CD4-positive, alpha-beta T cell (primary cell): ENCODE results near the gene SH3RF3. TPM values are rescaled to one million over a fixed set of nuclear protein-coding genes. Genes with fewer than 3 reads are reported as not detected.

Experiments
- ATAC-seq: fragments of 200-7000 bp; cut with Tn5 transposase; one replicate; pipeline ENCODE4 v1.10.0; 2022; ENCODE audit warnings: mild to moderate bottlenecking; ENCODE audit not compliant: poor library complexity
- CTCF ChIA-PET: fragments of 350-600 bp; sonication (Branson Sonifier 250); formaldehyde crosslinking; loops from one replicate; lab custom pipeline; 2021; ENCODE audit warnings: antibody characterized with exemption, inconsistent platforms; lab: Charles Lee
- POLR2A ChIA-PET: fragments of 350-600 bp; sonication (Branson Sonifier 250); formaldehyde crosslinking; loops from one replicate; lab custom pipeline; 2021; ENCODE audit warnings: antibody characterized with exemption, inconsistent platforms; lab: Charles Lee
- DNase-seq, 14 experiments: peaks; one replicate each; pipeline ENCODE4 v3.0.0-alpha.2; 2013 to 2020; ENCODE audit warnings: mixed read lengths in 2 of 14
- H3K27ac ChIP-seq, 2 donors: one replicate each; pipeline versions ENCODE4 v1.5.1 to v1.7.0; 2013; ENCODE audit warnings: low read length in 2 of 2, low read depth in 1 of 2, mild to moderate bottlenecking in 1 of 2
- H3K27me3 ChIP-seq, 2 experiments: 1 replicate in 1 of 2; 2 replicates in 1 of 2; pipeline versions ENCODE4 v1.6.1 to v1.7.0; 2013; ENCODE audit warnings: low read length in 2 of 2, control low read depth in 1 of 2, mild to moderate bottlenecking in 1 of 2, moderate library complexity in 1 of 2; ENCODE audit not compliant: insufficient read depth in 2 of 2, control insufficient read depth in 1 of 2
- H3K36me3 ChIP-seq: one replicate; pipeline ENCODE4 v1.6.1; 2013; ENCODE audit warnings: low read length, control low read depth; ENCODE audit not compliant: insufficient read depth
- H3K4me1 ChIP-seq: one replicate; pipeline ENCODE4 v1.6.1; 2013; ENCODE audit warnings: low read length, control low read depth; ENCODE audit not compliant: insufficient read depth
- H3K4me3 ChIP-seq: one replicate; pipeline ENCODE4 v1.5.1; 2013; ENCODE audit warnings: mild to moderate bottlenecking, low read length, moderate library complexity
- H3K9me3 ChIP-seq, 2 experiments: 1 replicate in 1 of 2; 2 replicates in 1 of 2; pipeline versions ENCODE4 v1.6.1 to v1.7.0; 2013; ENCODE audit warnings: low read length in 2 of 2, mild to moderate bottlenecking in 2 of 2, control low read depth in 1 of 2, moderate library complexity in 1 of 2; ENCODE audit not compliant: control insufficient read depth in 1 of 2, insufficient read depth in 1 of 2
- H3K27ac Mint-ChIP-seq: one replicate; pipeline ENCODE4 v1.8.0; 2020; ENCODE audit warnings: mixed read lengths
- H3K27me3 Mint-ChIP-seq: one replicate; pipeline ENCODE4 v1.8.0; 2021; ENCODE audit warnings: mixed read lengths
- H3K36me3 Mint-ChIP-seq: one replicate; pipeline ENCODE4 v1.8.0; 2021; ENCODE audit warnings: low read depth, mixed read lengths
- H3K4me1 Mint-ChIP-seq: one replicate; pipeline ENCODE4 v1.8.0; 2021; ENCODE audit warnings: low read depth, mixed read lengths
- H3K4me3 Mint-ChIP-seq: one replicate; pipeline ENCODE4 v1.8.0; 2020; ENCODE audit warnings: mild to moderate bottlenecking, mixed read lengths
- H3K9me3 Mint-ChIP-seq: one replicate; pipeline ENCODE4 v1.8.0; 2020; ENCODE audit warnings: mixed read lengths
- CTCF ChIP-seq: fragments of 200-600 bp; IDR thresholded peaks from one replicate; pipeline ENCODE4 v1.8.0; 2022; ENCODE audit warnings: antibody characterized with exemption, mild to moderate bottlenecking
- intact Hi-C, 2 experiments: fragments of 100-400 bp; cut with DNase I in 1 of 2; cut with micrococcal nuclease in 1 of 2; formaldehyde crosslinking; loops; one replicate each; pipeline versions ENCODE4 v1.15.1 to v1.9.0; 2023 to 2025; cut with DNase I, micrococcal nuclease
- total RNA-seq, 174 experiments: library from RNA in 2 of 174; stranded (reverse) in 2 of 174; gene quantifications; one replicate each; pipeline ENCODE4 v1.2.3 and lab custom pipeline; 2021 to 2026

Gene SH3RF3
- total RNA-seq, 2 experiments from 2014 or later: 5.2 to 5.9 TPM

- POLR2A ChIA-PET: no interaction called here
- Mint-ChIP-seq H3K9me3 (no peaks in the 10 kb centered on the region), H3K27ac (no peak overlapping the region), H3K4me3 (no peak overlapping the region), H3K27me3 (no peaks in the 10 kb centered on the region), H3K36me3 (no peaks in the 10 kb centered on the region), H3K4me1 (no peaks in the 10 kb centered on the region)
- CTCF ChIA-PET: no interaction called here
- H3K9me3 ChIP-seq: no peaks in the 10 kb centered on the region
- no peak overlapping the region for H3K27ac ChIP-seq
- no peak for ATAC-seq
- TF ChIP-seq CTCF: no peak
- H3K27me3 ChIP-seq: no peaks in the 10 kb centered on the region
- H3K4me3 ChIP-seq: no peak overlapping the region
- no peaks in the 10 kb centered on the region for H3K36me3 ChIP-seq
- intact Hi-C loops: loop anchor here in 1 of 2 experiments (1.0 kb wide), 1 partner anchor 21 kb away; no protein-coding TSS in a partner anchor
- no peaks in the 10 kb centered on the region for H3K4me1 ChIP-seq
- no peak for DNase-seq
These were observed 357.9 kb downstream of the SH3RF3 start for GRCh38 chr2:109486711-109487535.

- H3K4me1 ChIP-seq: no peaks in the 10 kb centered on the region
- Mint-ChIP-seq H3K9me3 (no peaks in the 10 kb centered on the region), H3K4me1 (no peaks in the 10 kb centered on the region), H3K27me3 (no peaks in the 10 kb centered on the region), H3K4me3 (no peak overlapping the region), H3K27ac (no peak overlapping the region), H3K36me3 (no peaks in the 10 kb centered on the region)
- H3K4me3 ChIP-seq: no peak overlapping the region
- DNase-seq (no peak), ATAC-seq (no peak)
- no peak for TF ChIP-seq CTCF
- intact Hi-C loops: no loop called here
- CTCF ChIA-PET: no interaction called here
- H3K9me3 ChIP-seq: no peaks in the 10 kb centered on the region
- no peaks in the 10 kb centered on the region for H3K36me3 ChIP-seq
- POLR2A ChIA-PET: no interaction called here
- H3K27ac ChIP-seq: no peak overlapping the region
- no peaks in the 10 kb centered on the region for H3K27me3 ChIP-seq
These were observed 358.5 kb downstream of the SH3RF3 start for GRCh38 chr2:109487536-109487869.

- no peaks in the 10 kb centered on the region for H3K27me3 Mint-ChIP-seq
- no peaks in the 10 kb centered on the region for H3K9me3 Mint-ChIP-seq
- CTCF ChIA-PET: no interaction called here
- H3K4me1 ChIP-seq: no peaks in the 10 kb centered on the region
- H3K4me3 Mint-ChIP-seq: no peak overlapping the region
- no peak overlapping the region for H3K4me3 ChIP-seq
- ATAC-seq: no peak
- H3K9me3 ChIP-seq: no peaks in the 10 kb centered on the region
- no peaks in the 10 kb centered on the region for H3K27me3 ChIP-seq
- intact Hi-C loops: no loop called here
- POLR2A ChIA-PET: no interaction called here
- no peak overlapping the region for H3K27ac Mint-ChIP-seq
- TF ChIP-seq CTCF: no peak
- DNase-seq: no peak
- H3K27ac ChIP-seq: no peak overlapping the region
- H3K36me3 Mint-ChIP-seq: no peaks in the 10 kb centered on the region
- no peaks in the 10 kb centered on the region for H3K36me3 ChIP-seq
- no peaks in the 10 kb centered on the region for H3K4me1 Mint-ChIP-seq
These were observed 359.1 kb downstream of the SH3RF3 start for GRCh38 chr2:109487871-109488655.
